GM10266 (cell line): ENCODE measurements around the gene SLC12A6.

Experiments
- DNase-seq: peaks from one replicate; pipeline ENCODE4 v3.0.0; 2012; ENCODE audit errors: extremely low spot score
- TF ChIP-seq, protein P1 (sequence below): IDR thresholded peaks from 2 replicates; pipeline ENCODE4 v1.5.1; 2012; ENCODE audit warnings: mild to moderate bottlenecking, low read depth; ENCODE audit not compliant: control insufficient read depth, insufficient read depth; ENCODE audit errors: missing control alignments

Gene SLC12A6

DNA sequence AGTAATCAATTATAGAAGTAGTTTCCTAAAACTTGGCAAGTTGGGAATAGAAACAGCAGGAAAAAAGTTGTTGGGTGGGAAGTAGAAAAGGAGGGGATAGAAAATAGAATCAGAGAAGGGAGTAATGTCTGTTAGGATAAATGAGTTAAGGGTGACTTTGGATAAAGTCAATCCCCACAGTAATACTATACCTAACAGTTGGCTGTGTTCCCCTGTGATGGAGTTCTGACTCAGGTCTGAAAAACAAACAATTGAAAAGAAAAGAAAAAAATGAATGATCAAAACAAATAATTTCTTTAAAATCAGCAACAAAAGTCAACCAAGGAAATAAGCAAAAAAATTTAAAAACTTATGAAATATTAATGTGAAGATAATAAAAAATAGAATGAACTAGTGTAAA is 62.4 kb downstream of the SLC12A6 start:
- DNase-seq = no peak
- TF ChIP-seq, protein P1, sequence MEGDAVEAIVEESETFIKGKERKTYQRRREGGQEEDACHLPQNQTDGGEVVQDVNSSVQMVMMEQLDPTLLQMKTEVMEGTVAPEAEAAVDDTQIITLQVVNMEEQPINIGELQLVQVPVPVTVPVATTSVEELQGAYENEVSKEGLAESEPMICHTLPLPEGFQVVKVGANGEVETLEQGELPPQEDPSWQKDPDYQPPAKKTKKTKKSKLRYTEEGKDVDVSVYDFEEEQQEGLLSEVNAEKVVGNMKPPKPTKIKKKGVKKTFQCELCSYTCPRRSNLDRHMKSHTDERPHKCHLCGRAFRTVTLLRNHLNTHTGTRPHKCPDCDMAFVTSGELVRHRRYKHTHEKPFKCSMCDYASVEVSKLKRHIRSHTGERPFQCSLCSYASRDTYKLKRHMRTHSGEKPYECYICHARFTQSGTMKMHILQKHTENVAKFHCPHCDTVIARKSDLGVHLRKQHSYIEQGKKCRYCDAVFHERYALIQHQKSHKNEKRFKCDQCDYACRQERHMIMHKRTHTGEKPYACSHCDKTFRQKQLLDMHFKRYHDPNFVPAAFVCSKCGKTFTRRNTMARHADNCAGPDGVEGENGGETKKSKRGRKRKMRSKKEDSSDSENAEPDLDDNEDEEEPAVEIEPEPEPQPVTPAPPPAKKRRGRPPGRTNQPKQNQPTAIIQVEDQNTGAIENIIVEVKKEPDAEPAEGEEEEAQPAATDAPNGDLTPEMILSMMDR = no peak

DNA sequence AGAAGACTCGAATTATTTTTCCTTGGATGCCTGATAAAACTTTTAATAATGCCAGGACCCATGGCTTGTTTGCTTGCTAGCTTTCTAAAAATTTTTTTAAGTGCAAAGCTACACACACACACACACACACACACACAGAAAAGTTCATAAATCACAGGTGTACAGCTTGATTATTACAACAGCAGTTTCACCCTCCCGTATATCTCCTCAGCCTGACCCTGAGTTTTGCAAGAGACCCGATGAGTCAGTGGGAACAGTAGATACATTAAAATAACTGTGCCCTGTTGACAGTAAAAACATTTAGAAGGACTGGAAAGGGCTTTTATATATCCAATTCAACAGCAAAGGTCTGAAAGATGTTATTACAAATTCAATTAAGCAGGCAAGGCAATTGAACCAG is 66.1 kb downstream of the SLC12A6 start:
- TF ChIP-seq, protein P1 = no peak
- no peak for DNase-seq

DNA sequence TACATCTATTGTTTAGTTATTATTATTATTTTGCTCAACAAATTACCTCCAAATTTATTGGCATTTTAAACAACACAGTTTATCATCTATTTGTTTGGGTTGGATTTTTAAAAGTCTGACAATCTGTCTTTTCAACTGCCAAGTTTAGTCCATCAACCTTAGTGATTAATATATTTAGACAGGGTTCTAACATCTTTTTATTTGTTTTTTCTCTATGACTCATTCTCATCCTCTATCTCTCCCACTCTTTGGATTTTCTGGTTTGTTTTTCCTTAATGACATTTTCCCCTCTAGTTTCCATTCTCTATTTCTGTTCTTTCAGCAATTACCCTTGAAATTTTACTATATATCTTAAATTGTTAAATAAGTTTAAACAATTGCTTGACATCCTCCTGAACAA is 70.8 kb downstream of the SLC12A6 start:
- TF ChIP-seq, protein P1 = no peak
- no peak for DNase-seq

DNA sequence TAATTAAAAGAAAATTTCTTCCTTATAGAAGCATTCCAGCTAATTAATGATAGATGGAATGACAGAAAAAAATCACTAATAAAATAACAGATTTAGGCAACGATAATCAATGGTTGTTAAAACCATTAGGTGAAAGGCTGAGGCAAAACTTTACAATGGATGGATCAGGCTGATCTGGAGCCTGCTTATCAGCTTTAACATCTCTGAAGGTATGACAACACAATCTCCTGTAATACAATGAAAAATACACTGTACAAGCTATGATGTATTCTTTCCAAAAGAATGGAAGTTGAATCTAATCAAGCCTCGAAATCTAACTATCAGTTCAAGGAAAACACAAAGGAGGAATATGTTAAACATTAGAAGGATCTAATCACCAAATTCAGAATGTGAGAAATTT is 73.5 kb downstream of the SLC12A6 start:
- DNase-seq = no peak
- TF ChIP-seq, protein P1 = no peak

DNA sequence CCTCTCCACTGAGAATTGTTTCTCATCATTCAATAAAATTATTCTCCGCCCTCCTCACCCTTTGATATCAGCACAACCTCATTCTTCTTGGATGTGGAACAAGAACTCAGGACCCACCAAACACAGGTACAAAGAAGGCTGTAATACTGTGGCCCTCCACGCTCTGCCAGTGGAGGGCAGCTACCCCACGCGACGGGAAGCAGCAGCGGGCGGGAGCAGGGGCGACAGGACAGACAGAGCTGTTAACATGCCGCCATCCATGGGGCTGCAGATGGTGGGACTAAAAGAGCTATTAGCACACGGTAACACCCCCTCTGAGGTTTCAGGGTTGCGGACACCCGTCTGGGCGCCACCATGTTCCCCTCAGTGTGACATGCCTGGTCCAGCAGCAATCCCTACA is 75.2 kb downstream of the SLC12A6 start:
- TF ChIP-seq, protein P1 = no peak
- no peak for DNase-seq

DNA sequence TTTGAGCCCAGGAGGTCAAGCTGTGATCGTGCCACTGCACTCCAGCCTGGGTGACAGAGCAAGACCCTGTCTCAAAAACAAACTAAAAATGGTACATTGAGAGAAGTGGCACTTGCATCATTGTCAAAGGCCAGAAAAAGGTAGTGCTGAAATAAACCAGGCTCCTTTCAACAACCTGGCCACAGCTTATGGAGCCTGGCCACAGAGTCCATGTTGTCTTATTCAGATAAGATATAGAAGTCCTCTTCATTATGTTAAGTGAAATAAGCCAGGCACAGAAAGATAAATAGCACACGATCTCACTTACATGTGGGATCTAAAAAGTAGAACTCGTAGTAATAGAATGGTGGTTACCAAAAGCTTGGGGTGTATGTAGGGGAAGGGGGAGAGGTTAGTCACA is 78.0 kb downstream of the SLC12A6 start:
- TF ChIP-seq, protein P1 = no peak
- DNase-seq = no peak

DNA sequence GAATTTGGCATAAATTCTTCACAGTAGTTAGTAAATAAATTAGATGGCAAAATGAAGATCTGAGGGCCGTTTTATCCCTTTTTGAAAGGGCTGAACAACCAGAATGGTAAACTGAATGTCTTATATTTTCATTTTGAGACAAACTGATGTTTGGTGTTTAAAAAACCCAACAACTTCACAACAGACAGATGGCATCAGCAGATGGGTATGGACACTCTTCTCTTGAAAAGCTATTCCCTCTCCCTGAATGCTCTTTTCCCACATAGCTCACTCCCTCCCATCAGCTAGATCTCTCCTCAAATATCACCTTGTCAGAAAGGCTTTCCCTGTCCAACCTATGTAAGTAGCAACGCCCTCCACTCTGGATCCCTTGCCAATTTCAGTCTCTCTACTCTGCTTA is 79.4 kb downstream of the SLC12A6 start:
- TF ChIP-seq, protein P1 = no peak
- DNase-seq = no peak
